IMR-90 (cell line): ENCODE results near the gene GRID1. TPM values are rescaled to one million over a fixed set of nuclear protein-coding genes. Genes with fewer than 3 reads are reported as not detected.

ENCODE experiments used
- ATAC-seq: fragments of 200-7000 bp; cut with Tn5 transposase; 2 replicates; pipeline ENCODE4 v1.9.1; 2020; ENCODE audit warnings: low read depth, mild to moderate bottlenecking, moderate library complexity
- BruUV-seq: library from RNA; stranded (reverse); fragments of 400-500 nt; replicated peaks from 2 replicates; lab custom pipeline; 2021; lab: Mats Ljungman, UMichigan
- CTCF ChIA-PET: fragments of 300-600 bp; formaldehyde crosslinking; extraction: SDS; loops from one replicate; lab custom pipeline; 2021; ENCODE audit warnings: antibody characterized with exemption; lab: Yijun Ruan, JAX
- POLR2A ChIA-PET: fragments of 300-600 bp; sonication (Branson Sonifier 250); formaldehyde crosslinking; loops from one replicate; lab custom pipeline; 2022; ENCODE audit warnings: antibody characterized with exemption; ENCODE audit not compliant: unreplicated experiment; lab: Charles Lee
- DNase-seq: peaks from one replicate; pipeline ENCODE4 v3.0.0; 2013
- H2AFZ ChIP-seq: replicated peaks from 2 replicates; pipeline ENCODE3; 2013; ENCODE audit warnings: low read length, mild to moderate bottlenecking; ENCODE audit not compliant: poor library complexity
- H2AK5ac ChIP-seq: 2 replicates; pipeline ENCODE4 v1.6.1; 2013; ENCODE audit warnings: low read depth, low read length, inconsistent platforms
- H2AK9ac ChIP-seq: replicated peaks from 2 replicates; pipeline ENCODE3; 2013; ENCODE audit warnings: mild to moderate bottlenecking, low read depth, low read length, moderate library complexity; ENCODE audit not compliant: poor library complexity
- H2BK120ac ChIP-seq: 2 replicates; pipeline ENCODE4 v1.6.1; 2013; ENCODE audit warnings: low read depth, low read length, inconsistent platforms
- H2BK15ac ChIP-seq: 3 replicates; pipeline ENCODE4 v1.6.1; 2013; ENCODE audit warnings: low read depth, low read length, inconsistent platforms
- H2BK20ac ChIP-seq: 2 replicates; pipeline ENCODE4 v1.6.1; 2013; ENCODE audit warnings: low read depth, mild to moderate bottlenecking, inconsistent platforms, low read length, moderate library complexity
- H2BK5ac ChIP-seq: 2 replicates; pipeline ENCODE4 v1.6.1; 2013; ENCODE audit warnings: mild to moderate bottlenecking, low read depth, low read length, inconsistent platforms; ENCODE audit not compliant: poor library complexity, severe bottlenecking
- H3K14ac ChIP-seq: replicated peaks from 2 replicates; pipeline ENCODE4 v1.6.1; 2013; ENCODE audit warnings: low read depth, low read length, inconsistent platforms
- H3K18ac ChIP-seq: 2 replicates; pipeline ENCODE4 v1.6.1; 2013; ENCODE audit warnings: low read depth, low read length, control low read depth
- H3K23ac ChIP-seq: 2 replicates; pipeline ENCODE4 v1.6.1; 2013; ENCODE audit warnings: low read depth, low read length, inconsistent platforms
- H3K27ac ChIP-seq: 2 replicates; pipeline ENCODE4 v1.5.1; 2013; ENCODE audit warnings: mild to moderate bottlenecking, control low read depth, low read length; ENCODE audit not compliant: insufficient read depth
- H3K27me3 ChIP-seq: 2 replicates; pipeline ENCODE4 v1.6.1; 2013; ENCODE audit warnings: low read length; ENCODE audit not compliant: control insufficient read depth, insufficient read depth
- H3K36me3 ChIP-seq: 2 replicates; pipeline ENCODE4 v1.6.1; 2013; ENCODE audit warnings: low read length, mixed read lengths; ENCODE audit not compliant: control insufficient read depth, insufficient read depth
- H3K4ac ChIP-seq: 2 replicates; pipeline ENCODE4 v1.6.1; 2013; ENCODE audit warnings: low read depth, low read length, inconsistent platforms
- H3K4me1 ChIP-seq: 2 replicates; pipeline ENCODE4 v1.6.1; 2013; ENCODE audit warnings: low read length, mixed read lengths; ENCODE audit not compliant: control insufficient read depth, insufficient read depth
- H3K4me2 ChIP-seq: 2 replicates; pipeline ENCODE4 v1.6.1; 2013; ENCODE audit warnings: low read depth, mild to moderate bottlenecking, control low read depth, low read length, moderate library complexity
- H3K4me3 ChIP-seq: 2 replicates; pipeline ENCODE4 v1.5.1; 2013; ENCODE audit warnings: low read depth, mild to moderate bottlenecking, control low read depth, low read length, moderate library complexity; ENCODE audit not compliant: insufficient read depth
- H3K56ac ChIP-seq: 2 replicates; pipeline ENCODE4 v1.6.1; 2013; ENCODE audit warnings: low read length, inconsistent platforms; ENCODE audit not compliant: insufficient read depth; ENCODE audit errors: extremely low read depth
- H3K79me1 ChIP-seq, 2 experiments: 2 replicates each; pipeline ENCODE4 v1.6.1; 2013; ENCODE audit warnings: low read length in 2 of 2, inconsistent platforms in 1 of 2, low read depth in 1 of 2
- H3K9ac ChIP-seq: 2 replicates; pipeline ENCODE4 v1.6.1; 2013; ENCODE audit warnings: low read depth, low read length, control low read depth
- H3K9me1 ChIP-seq: 2 replicates; pipeline ENCODE4 v1.6.1; 2013; ENCODE audit warnings: low read length, inconsistent platforms; ENCODE audit not compliant: insufficient read depth
- H3K9me3 ChIP-seq: 2 replicates; pipeline ENCODE4 v1.6.1; 2013; ENCODE audit warnings: low read length; ENCODE audit not compliant: control insufficient read depth, insufficient read depth
- H4K20me1 ChIP-seq: 2 replicates; pipeline ENCODE4 v1.6.1; 2013; ENCODE audit warnings: low read length, inconsistent platforms; ENCODE audit not compliant: insufficient read depth
- H4K5ac ChIP-seq: 2 replicates; pipeline ENCODE4 v1.6.1; 2013; ENCODE audit warnings: mild to moderate bottlenecking, low read depth, low read length, control low read depth
- H4K8ac ChIP-seq, 2 experiments: 2 replicates each; pipeline ENCODE4 v1.6.1; 2013; ENCODE audit warnings: low read depth in 2 of 2, low read length in 2 of 2, control low read depth in 1 of 2, inconsistent platforms in 1 of 2
- H4K91ac ChIP-seq: 2 replicates; pipeline ENCODE4 v1.6.1; 2013; ENCODE audit warnings: low read depth, low read length, inconsistent platforms; ENCODE audit not compliant: insufficient read depth
- FOS ChIP-seq: fragments of 150-350 bp; IDR thresholded peaks from 2 replicates; pipeline ENCODE4 v1.6.1; 2016; ENCODE audit warnings: low read depth, low read length
- NFE2L2 ChIP-seq: fragments of 150-350 bp; IDR thresholded peaks from 2 replicates; pipeline ENCODE4 v1.6.1; 2016; ENCODE audit warnings: low read depth, mild to moderate bottlenecking, low read length
- POLR2A ChIP-seq: IDR thresholded peaks from 2 replicates; pipeline ENCODE4 v1.6.1; 2012; ENCODE audit warnings: mild to moderate bottlenecking, low read depth, low read length
- RAD21 ChIP-seq: IDR thresholded peaks from 2 replicates; pipeline ENCODE4 v1.6.1; 2012; ENCODE audit warnings: low read length, improper control_type of control experiment
- USF2 ChIP-seq: fragments of 150-350 bp; IDR thresholded peaks from 2 replicates; pipeline ENCODE4 v1.6.1; 2017; ENCODE audit warnings: mild to moderate bottlenecking, antibody characterized with exemption, low read length, low read depth
- WGBS, 2 experiments: methylation state at CpG; one replicate each; pipeline versions ENCODE4 v1.1.5 to v1.1.7; 2013; ENCODE audit warnings: missing lambda C conversion rate in 2 of 2; ENCODE audit not compliant: insufficient read length in 1 of 2; ENCODE audit errors: extremely low coverage in 2 of 2; 5-methylcytosine and 5-hydroxymethylcytosine counted together
- dilution Hi-C: fragments of 300-500 bp; cut with HindIII; formaldehyde crosslinking; loops from one replicate; pipeline ENCODE4 v1.14.3; 2018; ENCODE audit warnings: low sequenced_read_pairs; ENCODE audit not compliant: unreplicated experiment
- in situ Hi-C: fragments of 300-500 bp; cut with MboI; formaldehyde crosslinking; loops from 3 replicates; pipeline ENCODE4 v1.14.3; 2019; ENCODE audit warnings: low sequenced_read_pairs, inconsistent platforms, mixed read lengths
- intact Hi-C: fragments of 100-400 bp; cut with micrococcal nuclease; formaldehyde crosslinking; loops from 2 replicates; pipeline ENCODE4 v1.10.0; 2022
- polyA plus RNA-seq, 3 experiments: library from polyadenylated mRNA; depleted of rRNA; stranded (reverse); fragments of >200 nt; gene quantifications; 2 replicates each; pipeline ENCODE4 v1.2.3, GENCODE V29; 2012; ENCODE audit warnings: low replicate concordance in 1 of 3
- total RNA-seq: library from RNA; depleted of rRNA; stranded (reverse); fragments of >200 nt; gene quantifications from 2 replicates; pipeline ENCODE4 v1.2.3, GENCODE V29; 2012

The GRID1 gene
- total and polyA plus RNA-seq, 2 of the 4 experiments (the other 2 are of a cell fraction), result not detected

GRCh38 chr10:86065711-86066251, 300.8 kb downstream of the GRID1 start:
- H3K56ac ChIP-seq, result no peak overlapping the region
- no peak overlapping the region for H4K5ac ChIP-seq
- no peak overlapping the region for H3K27ac ChIP-seq
- no peak for TF ChIP-seq RAD21
- no peak for TF ChIP-seq POLR2A
- TF ChIP-seq NFE2L2, result no peak
- TF ChIP-seq USF2, result no peak
- no peak for TF ChIP-seq FOS
- no peak for DNase-seq
- H3K79me1 ChIP-seq, result no peaks in the 10 kb centered on the region
- ChIA-PET POLR2A (no interaction called here), CTCF (no interaction called here)
- dilution Hi-C loops (no loop called here), in situ Hi-C loops (no loop called here), intact Hi-C loops (no loop called here)
- H3K4me1 ChIP-seq, result no peaks in the 10 kb centered on the region
- no peaks in the 10 kb centered on the region for H3K36me3 ChIP-seq
- ATAC-seq, result no peak
- H3K4ac ChIP-seq, result no peak overlapping the region
- no peak overlapping the region for H4K91ac ChIP-seq
- no peak overlapping the region for H2BK20ac ChIP-seq
- H3K9me1 ChIP-seq, result no peaks in the 10 kb centered on the region
- no peak overlapping the region for H2BK5ac ChIP-seq
- no TSS peak for BruUV-seq
- H3K9ac ChIP-seq, result no peak overlapping the region
- H3K14ac ChIP-seq, result no peak overlapping the region
- no peak overlapping the region for H2BK15ac ChIP-seq
- H4K20me1 ChIP-seq, result no peaks in the 10 kb centered on the region
- no peak overlapping the region for H2AK5ac ChIP-seq
- peaks cover 3% of the 10 kb centered on the region; the same call in 1 of the 2 replicates for H3K9me3 ChIP-seq
- H3K23ac ChIP-seq, result no peak overlapping the region
- H2AFZ ChIP-seq, result no peak overlapping the region
- no CpG with 5 or more reads among the region's 6 CpGs for WGBS, 2 experiments
- no peak overlapping the region for H3K4me2 ChIP-seq
- H4K8ac ChIP-seq, result no peak overlapping the region
- H3K4me3 ChIP-seq, result no peak overlapping the region
- H3K18ac ChIP-seq, result no peak overlapping the region
- no peaks in the 10 kb centered on the region for H3K27me3 ChIP-seq
- no peak overlapping the region for H2BK120ac ChIP-seq
- no peak overlapping the region for H2AK9ac ChIP-seq
